HG02588 (cell line): ENCODE results near the gene MMP2.

Experiments
- ATAC-seq: cut with Tn5 transposase; IDR thresholded peaks from one replicate; pipeline ENCODE4 v1.9.1; 2021; ENCODE audit warnings: mild to moderate bottlenecking, moderate library complexity; ENCODE audit not compliant: unreplicated experiment

Gene MMP2

GRCh38 chr16:55468352-55468990 lies 10.5 kb upstream of the MMP2 start:
- no peak for ATAC-seq

GRCh38 chr16:55469821-55470532 lies 9.0 kb upstream of the MMP2 start:
- no peak for ATAC-seq

DNA sequence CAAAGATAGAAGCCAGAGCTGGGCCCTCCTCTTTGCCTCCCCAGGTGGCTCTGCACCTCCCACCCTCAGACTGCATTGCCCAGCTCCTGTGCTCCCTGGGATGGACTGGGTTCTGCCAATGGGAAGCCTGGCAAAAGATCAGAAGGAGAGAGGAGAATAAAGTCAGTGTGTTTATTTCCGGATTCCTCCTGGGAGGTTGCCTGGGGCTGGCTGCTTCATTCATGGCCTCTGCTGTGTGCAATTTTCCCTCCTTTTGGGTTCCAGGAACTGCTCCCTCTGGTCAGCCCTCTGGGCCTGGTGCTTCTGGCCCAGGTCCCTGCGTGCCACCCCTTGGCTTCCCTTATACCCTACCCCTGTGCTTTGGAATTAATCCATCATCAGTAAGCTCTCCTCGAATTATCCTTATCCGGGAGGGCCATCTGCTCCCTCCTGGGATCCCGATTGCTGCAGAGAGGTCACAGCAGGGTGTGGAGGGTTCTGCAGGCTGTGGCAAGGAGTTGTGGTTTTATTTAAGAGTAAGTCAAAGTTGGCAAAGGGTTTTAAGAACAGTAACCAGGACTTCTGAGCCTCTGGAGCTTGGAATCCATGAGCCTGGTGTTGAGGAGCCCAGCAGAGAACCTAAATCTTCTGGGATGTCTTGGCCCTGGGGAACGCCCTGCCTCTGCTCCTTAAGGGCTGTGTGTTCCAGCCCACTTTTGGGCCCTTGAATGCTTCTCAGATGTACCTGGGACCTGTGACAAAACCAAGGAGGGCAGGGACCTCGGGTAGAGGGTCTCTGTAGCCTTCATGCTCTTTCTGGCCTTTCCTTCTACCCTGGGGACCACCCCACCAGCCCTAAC lies 8.2 kb upstream of the MMP2 start:
- ATAC-seq, result no peak

- ATAC-seq, result no peak
Measured at GRCh38 chr16:55471448-55472097, 7.4 kb upstream of the MMP2 start.

DNA sequence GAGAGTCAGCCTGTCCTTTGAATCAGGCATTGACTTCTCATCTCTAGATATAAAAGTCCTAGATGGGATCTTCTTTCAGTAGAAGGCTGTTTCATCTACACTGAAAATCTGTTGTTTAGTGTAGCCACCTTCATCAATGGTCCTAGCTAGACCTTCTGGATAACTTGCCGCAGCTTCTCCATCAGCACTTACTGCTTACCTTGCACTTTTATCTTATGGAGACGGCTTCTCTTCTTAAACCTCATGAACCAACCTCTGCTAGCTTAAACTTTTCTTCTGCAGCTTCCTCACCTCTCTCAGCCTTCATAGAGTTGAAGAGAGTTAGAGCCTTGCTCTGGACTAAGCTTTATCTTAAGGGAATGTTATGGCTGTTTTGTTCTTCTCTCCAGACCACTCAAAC lies 5.4 kb upstream of the MMP2 start:
- no peak for ATAC-seq

DNA sequence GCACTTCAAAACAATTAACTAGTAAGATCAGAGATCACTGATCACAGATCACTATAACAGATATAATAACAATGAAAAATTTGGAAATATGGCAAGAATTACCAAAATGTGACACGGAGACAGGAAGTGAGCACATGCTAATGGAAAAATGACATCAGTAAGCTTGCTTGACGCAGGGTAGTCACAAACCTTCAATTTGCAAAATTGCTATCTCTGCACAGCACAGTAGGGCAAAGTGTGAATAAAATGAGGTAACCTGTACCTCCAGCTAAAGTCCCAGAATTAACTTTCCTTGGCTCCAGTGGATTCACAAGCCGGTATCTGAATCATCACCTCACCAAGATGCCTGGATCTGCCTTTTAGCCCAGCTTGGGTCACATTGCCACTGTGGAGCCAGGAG lies 4.2 kb upstream of the MMP2 start:
- ATAC-seq, result no peak

DNA sequence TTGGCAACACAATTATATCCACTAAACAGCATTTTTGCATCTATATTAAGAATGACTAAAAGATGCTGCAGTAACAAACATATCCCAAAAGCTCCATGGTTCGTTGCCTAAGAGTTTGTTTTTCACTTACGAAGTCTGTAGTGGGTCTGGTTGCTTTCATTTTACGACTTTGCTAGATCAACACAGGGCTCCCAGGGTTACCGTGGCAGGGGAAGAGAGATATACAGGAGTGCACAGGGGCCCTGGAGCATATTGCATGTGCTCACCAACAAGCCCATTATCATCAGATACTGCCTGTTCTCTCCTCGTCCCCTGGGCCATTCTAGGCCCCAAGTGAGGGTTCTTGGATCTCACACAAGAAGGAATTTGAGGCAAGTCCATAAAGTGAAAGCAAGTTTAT lies 3.1 kb upstream of the MMP2 start:
- ATAC-seq, result no peak

DNA sequence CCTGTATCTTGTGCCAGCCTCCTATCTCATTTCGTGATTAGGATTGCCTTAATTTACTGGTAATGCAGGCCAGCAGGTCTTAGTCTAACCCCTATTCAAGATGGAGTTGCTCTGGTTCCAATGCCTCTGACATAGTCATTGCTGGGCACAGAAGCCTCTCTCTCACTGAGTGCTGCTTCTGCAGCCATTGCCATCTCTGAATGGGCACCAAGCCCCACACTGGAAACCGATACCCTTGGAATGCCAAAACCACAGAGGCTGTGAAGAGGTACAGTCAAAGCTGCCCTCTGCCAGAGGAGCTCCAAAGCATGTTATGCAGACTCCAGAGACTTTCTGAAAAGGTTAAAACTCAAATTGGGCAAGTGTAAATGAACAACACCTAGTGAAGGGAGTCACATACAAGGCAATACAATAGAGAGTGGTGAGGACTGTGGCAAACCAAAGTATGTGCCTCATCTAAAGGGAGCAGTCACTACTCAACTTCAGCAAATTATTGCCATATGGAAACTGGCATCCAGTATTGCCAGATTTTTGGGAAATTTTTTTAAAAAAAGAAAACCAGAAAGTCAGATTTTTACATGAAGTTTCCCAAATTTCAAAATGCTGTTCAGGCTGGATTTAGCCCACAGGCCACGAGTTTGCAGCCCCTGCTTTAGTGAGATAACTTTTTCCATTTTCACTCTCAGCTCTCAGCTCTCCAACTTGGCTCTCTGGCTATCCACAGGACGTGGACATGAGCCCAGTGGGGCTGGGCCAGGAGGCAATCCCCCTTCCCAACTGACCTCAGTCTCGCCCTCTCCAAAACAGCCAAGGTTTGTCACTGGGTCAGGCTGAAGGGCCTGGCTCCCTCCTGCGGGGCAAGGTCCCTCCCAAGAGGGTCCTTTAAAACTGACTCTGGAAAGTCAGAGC lies 2.1 kb upstream of the MMP2 start:
- ATAC-seq, result no peak

GRCh38 chr16:55477736-55478135 lies 1.3 kb upstream of the MMP2 start:
- ATAC-seq, result no peak

DNA sequence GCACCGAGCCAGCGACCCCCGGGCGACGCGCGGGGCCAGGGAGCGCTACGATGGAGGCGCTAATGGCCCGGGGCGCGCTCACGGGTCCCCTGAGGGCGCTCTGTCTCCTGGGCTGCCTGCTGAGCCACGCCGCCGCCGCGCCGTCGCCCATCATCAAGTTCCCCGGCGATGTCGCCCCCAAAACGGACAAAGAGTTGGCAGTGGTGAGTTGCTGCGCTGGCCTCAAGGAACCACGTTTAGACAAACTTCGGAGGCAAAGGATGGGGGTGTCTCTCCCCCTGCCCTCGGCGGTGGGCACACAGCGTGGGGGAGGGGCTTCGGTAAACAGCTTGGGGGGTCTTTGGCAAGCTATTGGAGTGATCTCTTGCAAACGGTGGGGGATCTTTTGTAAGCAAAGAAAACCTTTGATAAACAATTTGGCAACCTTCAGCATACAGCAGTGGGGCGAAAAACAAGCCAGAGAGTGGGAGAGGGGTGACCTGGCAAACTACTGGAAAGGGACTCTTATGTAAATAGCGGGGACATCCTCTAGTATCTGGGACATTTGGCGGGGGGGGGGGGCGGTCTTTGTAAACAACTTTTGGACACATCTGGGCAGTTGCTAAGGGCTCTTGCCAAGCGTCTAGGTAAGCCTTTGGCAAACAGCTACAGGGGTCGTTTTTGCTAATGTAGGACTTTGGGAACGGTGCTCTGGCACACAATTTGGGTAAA lies 587 bp downstream of the MMP2 start:
- ATAC-seq, result no peak

DNA sequence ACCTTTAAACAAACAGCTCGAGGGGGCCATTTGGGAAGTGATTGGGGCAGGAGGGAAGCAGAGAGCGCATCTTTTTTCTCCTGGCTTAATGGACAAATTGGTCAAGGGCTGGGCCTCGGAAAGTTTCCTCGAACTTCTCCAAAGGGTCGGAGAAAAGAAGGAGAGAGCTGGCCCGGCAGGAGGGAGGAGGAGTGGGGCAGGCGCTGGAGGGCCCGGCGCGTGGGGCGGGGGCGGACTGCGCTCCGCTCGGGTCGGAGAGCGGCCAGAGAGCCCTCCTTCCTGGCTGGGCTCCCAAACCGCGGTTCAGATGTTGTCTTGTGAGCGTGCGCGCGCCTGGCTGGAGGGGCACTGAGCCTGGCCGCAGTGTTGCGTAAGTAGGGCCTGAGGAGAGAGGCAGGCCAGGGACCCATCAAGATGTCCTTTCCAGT lies 1.2 kb downstream of the MMP2 start:
- ATAC-seq, result no peak

DNA sequence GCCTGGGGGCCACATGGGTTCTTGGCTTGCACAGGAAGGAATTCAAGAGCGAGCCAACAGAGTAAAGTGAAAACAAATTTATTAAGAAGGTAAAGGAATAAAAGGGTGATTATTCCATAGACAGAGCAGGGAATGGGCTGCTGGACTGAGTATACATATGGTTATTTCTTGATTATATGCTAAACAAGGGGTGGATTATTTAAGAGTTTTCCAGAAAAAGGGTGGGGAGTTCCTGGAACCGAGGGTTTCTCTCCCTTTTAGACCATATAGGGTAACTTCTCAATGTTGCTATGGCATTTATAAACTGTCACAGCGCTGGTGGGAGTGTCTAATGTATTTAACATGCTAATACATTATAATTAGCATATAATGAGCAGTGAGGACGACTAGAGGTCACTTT lies 2.0 kb downstream of the MMP2 start:
- ATAC-seq, result no peak

DNA sequence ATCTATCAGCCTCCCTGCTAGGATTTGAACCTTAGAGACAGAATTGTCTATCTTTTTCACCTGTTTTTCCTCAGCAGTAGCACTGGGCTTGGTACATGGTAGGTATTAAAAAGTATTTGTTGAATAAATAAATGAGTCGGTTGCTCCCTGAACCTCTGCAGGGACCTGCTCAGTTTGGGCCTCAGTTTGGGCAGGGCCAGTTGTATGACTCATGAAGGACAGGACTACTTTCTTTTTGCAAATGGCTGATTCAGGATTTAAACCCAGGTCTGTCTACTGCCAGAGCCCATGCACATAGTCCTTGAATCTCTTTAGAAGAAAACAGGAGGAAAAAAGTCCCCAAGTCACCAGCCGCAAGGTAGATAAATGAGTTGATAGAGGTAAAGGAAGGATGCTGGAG lies 3.1 kb downstream of the MMP2 start:
- ATAC-seq, result no peak

DNA sequence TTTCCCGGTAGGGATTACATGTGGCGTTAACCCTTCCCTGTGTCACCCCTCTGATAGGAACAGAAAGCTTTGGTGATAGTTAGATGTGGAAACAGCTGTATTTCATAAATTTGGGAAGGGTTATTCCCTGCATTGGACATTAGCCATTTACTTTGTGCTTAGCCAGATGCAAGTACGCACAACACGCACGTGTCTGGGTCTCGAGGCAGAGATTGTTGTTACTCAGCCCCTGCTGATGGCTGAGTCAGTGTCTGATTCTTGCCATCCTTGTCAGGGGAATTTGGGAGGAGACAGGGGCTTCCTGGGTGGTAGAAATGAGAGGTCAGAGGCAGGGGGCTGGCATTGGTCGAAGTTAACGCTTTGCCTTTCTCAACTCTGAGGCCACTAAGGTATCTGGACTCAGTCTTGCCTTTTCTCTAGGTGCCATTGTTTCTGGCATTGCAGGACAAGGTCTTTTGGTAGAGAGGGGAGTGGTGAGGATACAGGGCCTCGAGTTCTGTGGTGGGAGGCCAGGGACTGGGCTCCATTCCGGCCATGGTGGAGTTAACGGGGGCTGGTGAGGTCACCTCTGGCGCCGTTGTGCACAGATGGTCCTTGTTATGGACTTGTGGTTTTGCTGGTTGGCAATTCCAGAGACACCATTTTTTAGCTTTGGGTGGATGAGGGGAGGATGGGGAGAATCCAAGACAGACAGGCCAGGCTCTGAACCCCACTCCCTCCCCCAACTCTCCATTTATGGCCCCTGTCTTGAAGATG lies 8.2 kb downstream of the MMP2 start:
- no peak for ATAC-seq

DNA sequence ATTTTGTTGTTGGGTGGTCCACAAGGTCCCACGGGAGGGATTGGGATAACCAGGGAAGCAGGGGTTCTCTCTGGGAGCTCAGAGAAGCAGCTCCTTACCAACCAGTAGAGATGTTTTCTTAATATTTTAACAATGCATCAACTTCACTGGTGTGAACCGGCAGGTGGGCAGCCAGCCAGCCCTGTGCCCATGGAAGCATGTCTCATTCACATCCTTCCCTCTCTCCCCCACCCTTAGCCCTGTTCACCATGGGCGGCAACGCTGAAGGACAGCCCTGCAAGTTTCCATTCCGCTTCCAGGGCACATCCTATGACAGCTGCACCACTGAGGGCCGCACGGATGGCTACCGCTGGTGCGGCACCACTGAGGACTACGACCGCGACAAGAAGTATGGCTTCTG lies 9.3 kb downstream of the MMP2 start:
- ATAC-seq, result no peak

GRCh38 chr16:55489119-55489955 lies 10.3 kb downstream of the MMP2 start:
- ATAC-seq, result no peak

- ATAC-seq, result no peak
Measured at GRCh38 chr16:55489956-55490265, 10.9 kb downstream of the MMP2 start.

- no peak for ATAC-seq
Measured at GRCh38 chr16:55490301-55490700, 11.3 kb downstream of the MMP2 start.
